Transverse colon (tissue), 4 donors: ENCODE measurements around the gene ELAVL1.

Source experiments
- EP300 ChIP-seq: sonication (generic); formaldehyde crosslinking; IDR thresholded peaks from one replicate; pipeline ENCODE4 v1.6.1; 2017; ENCODE audit warnings: antibody characterized with exemption, low read depth
- POLR2A ChIP-seq: fragments of 450-650 bp; IDR thresholded peaks from one replicate; pipeline ENCODE4 v1.6.1; 2016; ENCODE audit warnings: antibody characterized with exemption, mild to moderate bottlenecking, moderate library complexity
- POLR2AphosphoS5 ChIP-seq, 3 donors: sonication (generic); formaldehyde crosslinking; IDR thresholded peaks; one replicate each; pipeline ENCODE4 v1.6.1; 2016; ENCODE audit warnings: antibody characterized with exemption in 3 of 3
- TF ChIP-seq, protein P1 (sequence below), 5 experiments: fragments of 200-600 bp in 3 of 5; fragments of 450-650 bp in 2 of 5; sonication (generic) in 3 of 5; IDR thresholded peaks; 1 replicate in 2 of 5; 2 replicates in 3 of 5; pipeline ENCODE4 v1.5.1; 2016 to 2017; ENCODE audit warnings: antibody characterized with exemption in 5 of 5, inconsistent platforms in 3 of 5, mild to moderate bottlenecking in 2 of 5, moderate library complexity in 1 of 5

GRCh38 chr19:8046569-8047165 is 41.2 kb upstream of the ELAVL1 start:
- TF ChIP-seq, protein P1, sequence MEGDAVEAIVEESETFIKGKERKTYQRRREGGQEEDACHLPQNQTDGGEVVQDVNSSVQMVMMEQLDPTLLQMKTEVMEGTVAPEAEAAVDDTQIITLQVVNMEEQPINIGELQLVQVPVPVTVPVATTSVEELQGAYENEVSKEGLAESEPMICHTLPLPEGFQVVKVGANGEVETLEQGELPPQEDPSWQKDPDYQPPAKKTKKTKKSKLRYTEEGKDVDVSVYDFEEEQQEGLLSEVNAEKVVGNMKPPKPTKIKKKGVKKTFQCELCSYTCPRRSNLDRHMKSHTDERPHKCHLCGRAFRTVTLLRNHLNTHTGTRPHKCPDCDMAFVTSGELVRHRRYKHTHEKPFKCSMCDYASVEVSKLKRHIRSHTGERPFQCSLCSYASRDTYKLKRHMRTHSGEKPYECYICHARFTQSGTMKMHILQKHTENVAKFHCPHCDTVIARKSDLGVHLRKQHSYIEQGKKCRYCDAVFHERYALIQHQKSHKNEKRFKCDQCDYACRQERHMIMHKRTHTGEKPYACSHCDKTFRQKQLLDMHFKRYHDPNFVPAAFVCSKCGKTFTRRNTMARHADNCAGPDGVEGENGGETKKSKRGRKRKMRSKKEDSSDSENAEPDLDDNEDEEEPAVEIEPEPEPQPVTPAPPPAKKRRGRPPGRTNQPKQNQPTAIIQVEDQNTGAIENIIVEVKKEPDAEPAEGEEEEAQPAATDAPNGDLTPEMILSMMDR (IDR thresholded peaks at IDR 0.05) = no peak
- TF ChIP-seq EP300 (no peak), POLR2AphosphoS5 (IDR thresholded peaks at IDR 0.05) (no peak), POLR2A (no peak)
